Measurements from ENCODE around the gene RIN3. TPM values are rescaled to one million over a fixed set of nuclear protein-coding genes. Genes with fewer than 3 reads are reported as not detected.
A peak's percentile ranks its signal among the peaks of the same experiment; 100 is the strongest.

The RIN3 gene
- total RNA-seq, 1 donor from 2014 or later, result 18.8 TPM

DNA sequence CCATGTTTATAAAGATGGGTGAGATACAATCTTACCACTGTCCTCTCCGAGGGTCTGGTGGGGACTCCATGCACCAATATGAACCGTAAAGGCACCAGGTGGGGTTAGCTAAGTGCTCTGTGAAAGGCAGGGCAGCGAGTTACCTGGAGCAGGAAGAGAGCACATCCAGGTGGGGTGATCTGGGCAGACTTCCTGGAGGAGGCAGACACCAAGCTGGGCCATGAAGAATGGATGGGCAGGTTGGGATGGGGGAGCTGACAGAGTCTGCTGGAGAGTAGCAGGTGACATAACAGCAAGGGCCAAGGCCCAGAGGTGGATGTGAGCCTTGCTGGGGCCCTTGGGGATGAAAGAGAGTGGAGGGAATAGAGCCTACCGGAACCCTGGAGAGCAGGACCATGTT is 45.9 kb downstream of the RIN3 start:
- no peak for DNase-seq (ENCODE audit: low spot score)
- Mint-ChIP-seq H3K36me3 (ENCODE audit: low read depth) (peaks cover 17% of the 10 kb centered on the region), H3K4me1 (ENCODE audit: low read depth) (peaks cover 26% of the 10 kb centered on the region), H3K4me3 (ENCODE audit: unreplicated experiment) (no peak overlapping the region), H3K27me3 (ENCODE audit: low read depth) (no peaks in the 10 kb centered on the region), H3K27ac (ENCODE audit: unreplicated experiment) (no peak overlapping the region), H3K9me3 (ENCODE audit: low read depth) (no peaks in the 10 kb centered on the region)
- TF ChIP-seq, protein P1, sequence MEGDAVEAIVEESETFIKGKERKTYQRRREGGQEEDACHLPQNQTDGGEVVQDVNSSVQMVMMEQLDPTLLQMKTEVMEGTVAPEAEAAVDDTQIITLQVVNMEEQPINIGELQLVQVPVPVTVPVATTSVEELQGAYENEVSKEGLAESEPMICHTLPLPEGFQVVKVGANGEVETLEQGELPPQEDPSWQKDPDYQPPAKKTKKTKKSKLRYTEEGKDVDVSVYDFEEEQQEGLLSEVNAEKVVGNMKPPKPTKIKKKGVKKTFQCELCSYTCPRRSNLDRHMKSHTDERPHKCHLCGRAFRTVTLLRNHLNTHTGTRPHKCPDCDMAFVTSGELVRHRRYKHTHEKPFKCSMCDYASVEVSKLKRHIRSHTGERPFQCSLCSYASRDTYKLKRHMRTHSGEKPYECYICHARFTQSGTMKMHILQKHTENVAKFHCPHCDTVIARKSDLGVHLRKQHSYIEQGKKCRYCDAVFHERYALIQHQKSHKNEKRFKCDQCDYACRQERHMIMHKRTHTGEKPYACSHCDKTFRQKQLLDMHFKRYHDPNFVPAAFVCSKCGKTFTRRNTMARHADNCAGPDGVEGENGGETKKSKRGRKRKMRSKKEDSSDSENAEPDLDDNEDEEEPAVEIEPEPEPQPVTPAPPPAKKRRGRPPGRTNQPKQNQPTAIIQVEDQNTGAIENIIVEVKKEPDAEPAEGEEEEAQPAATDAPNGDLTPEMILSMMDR (IDR thresholded peaks at IDR 0.05), result no peak

GRCh38 chr14:92560106-92560865 is 46.7 kb downstream of the RIN3 start:
- peaks cover 33% of the 10 kb centered on the region for H3K4me1 Mint-ChIP-seq (ENCODE audit: low read depth)
- DNase-seq (ENCODE audit: low spot score), result no peak
- TF ChIP-seq, protein P1 (IDR thresholded peaks at IDR 0.05), result no peak

DNA sequence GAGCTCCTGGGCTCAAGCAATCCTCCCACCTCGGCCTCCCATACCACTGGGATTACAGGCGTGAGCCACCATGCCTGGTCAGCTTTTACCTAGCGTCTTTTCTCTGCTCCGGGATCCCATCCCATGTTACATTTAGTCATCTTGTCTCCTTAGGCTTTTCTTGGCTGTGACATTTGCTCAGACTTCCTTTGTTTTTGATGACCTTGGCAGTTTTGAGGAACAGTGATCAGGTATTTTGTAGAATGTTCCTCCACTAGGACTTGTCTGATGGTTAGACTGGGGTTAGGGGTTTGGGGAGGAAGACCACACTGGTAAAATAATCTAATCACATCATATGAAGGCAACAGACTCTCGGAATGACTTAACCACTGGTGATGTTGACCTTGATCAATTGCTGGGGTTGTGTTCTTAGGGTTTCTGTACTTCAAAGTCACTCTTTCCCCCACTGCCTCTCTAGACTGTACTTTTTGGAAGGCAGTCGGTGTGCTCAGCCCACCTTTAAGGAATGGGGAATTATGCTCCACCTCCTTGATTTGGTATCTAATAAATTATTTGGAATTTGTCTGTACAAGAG is 48.4 kb downstream of the RIN3 start:
- peaks cover 30% of the 10 kb centered on the region for H3K4me1 Mint-ChIP-seq (ENCODE audit: low read depth)

More at GRCh38 chr14:92560106-92560865, 46.7 kb downstream of the RIN3 start:
- Mint-ChIP-seq H3K27ac (ENCODE audit: unreplicated experiment) (no peak overlapping the region), H3K36me3 (ENCODE audit: low read depth) (peaks cover 17% of the 10 kb centered on the region), H3K9me3 (ENCODE audit: low read depth) (no peaks in the 10 kb centered on the region), H3K27me3 (ENCODE audit: low read depth) (no peaks in the 10 kb centered on the region), H3K4me3 (ENCODE audit: unreplicated experiment) (no peak overlapping the region)

DNA sequence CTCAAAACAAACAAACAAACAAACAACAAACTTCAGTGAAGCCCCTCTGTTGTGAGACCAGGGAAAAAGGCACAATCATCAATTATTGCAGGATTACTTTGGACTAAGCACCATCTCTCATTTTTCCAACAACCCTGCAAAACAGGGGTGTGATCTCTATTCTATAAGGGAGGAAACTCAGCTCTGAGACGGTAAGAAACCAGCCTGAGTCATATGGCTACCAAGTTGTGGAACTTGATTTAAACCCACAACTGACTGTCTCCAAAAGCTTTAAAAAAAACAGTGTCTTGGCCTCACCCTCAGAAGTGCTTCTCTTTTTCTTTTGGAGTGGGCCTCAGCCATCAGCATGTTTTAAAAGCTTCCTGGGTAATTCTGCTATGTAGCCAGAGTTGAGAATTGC is 49.8 kb downstream of the RIN3 start:
- no peak overlapping the region for H3K4me3 Mint-ChIP-seq (ENCODE audit: unreplicated experiment)
- no peak overlapping the region for H3K27ac Mint-ChIP-seq (ENCODE audit: unreplicated experiment)

More for the DNA sequence above, 48.4 kb downstream of the RIN3 start:
- no peak for DNase-seq (ENCODE audit: low spot score)
- H3K27me3 Mint-ChIP-seq (ENCODE audit: low read depth), result no peaks in the 10 kb centered on the region
- peaks cover 14% of the 10 kb centered on the region for H3K36me3 Mint-ChIP-seq (ENCODE audit: low read depth)
- TF ChIP-seq, protein P1 (IDR thresholded peaks at IDR 0.05), result no peak
- no peaks in the 10 kb centered on the region for H3K9me3 Mint-ChIP-seq (ENCODE audit: low read depth)
- H3K27ac Mint-ChIP-seq (ENCODE audit: unreplicated experiment), result no peak overlapping the region
- no peak overlapping the region for H3K4me3 Mint-ChIP-seq (ENCODE audit: unreplicated experiment)

DNA sequence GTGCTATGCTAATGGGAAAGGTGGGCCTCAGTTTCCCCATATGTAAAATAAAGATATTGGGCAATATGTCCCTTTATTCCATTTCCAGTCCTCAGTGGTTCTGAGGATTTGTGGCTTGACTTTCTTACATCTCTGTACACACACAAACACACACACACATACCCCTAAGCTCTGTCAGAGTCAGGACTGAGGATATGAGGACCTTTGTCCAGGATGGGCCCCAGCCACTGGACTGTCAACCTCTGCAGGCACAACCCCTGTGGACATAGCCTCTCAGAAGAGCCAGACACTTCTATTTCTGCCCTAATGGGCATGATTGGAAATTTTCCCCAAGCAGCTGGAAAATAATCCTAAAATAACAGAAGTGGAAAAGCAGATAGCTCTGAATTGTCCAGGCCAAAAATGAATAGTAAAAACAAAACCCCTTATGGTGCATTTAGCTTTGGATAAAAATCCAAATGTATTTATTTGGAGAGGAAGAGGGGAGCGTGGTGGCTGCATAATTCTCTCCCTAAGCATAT is 50.2 kb downstream of the RIN3 start:
- H3K9me3 Mint-ChIP-seq (ENCODE audit: low read depth), result peaks cover 7% of the 10 kb centered on the region
- TF ChIP-seq, protein P1 (IDR thresholded peaks at IDR 0.05), result no peak
- DNase-seq (ENCODE audit: low spot score), result no peak
- no peak overlapping the region for H3K4me3 Mint-ChIP-seq (ENCODE audit: unreplicated experiment)
- H3K27me3 Mint-ChIP-seq (ENCODE audit: low read depth), result no peaks in the 10 kb centered on the region
- H3K4me1 Mint-ChIP-seq (ENCODE audit: low read depth), result peaks cover 29% of the 10 kb centered on the region
- H3K36me3 Mint-ChIP-seq (ENCODE audit: low read depth), result peaks cover 18% of the 10 kb centered on the region
- peak overlapping the region; percentile 67 for H3K27ac Mint-ChIP-seq (ENCODE audit: unreplicated experiment)

More for the DNA sequence above, 49.8 kb downstream of the RIN3 start:
- DNase-seq (ENCODE audit: low spot score), result no peak
- Mint-ChIP-seq H3K27me3 (ENCODE audit: low read depth) (no peaks in the 10 kb centered on the region), H3K4me1 (ENCODE audit: low read depth) (peaks cover 29% of the 10 kb centered on the region), H3K36me3 (ENCODE audit: low read depth) (peaks cover 18% of the 10 kb centered on the region), H3K9me3 (ENCODE audit: low read depth) (peaks cover 7% of the 10 kb centered on the region)
- TF ChIP-seq, protein P1 (IDR thresholded peaks at IDR 0.05), result no peak
